DMS153 treated with DMSO at 0.1 percent for 48 hours (cell line): ENCODE measurements around the gene GPX2.
A peak's percentile ranks its signal among the peaks of the same experiment; 100 is the strongest.
"Not testable (repeated sequence)": the region's sequence is repeated elsewhere in the genome, so short reads cannot be mapped to it uniquely, and the experiment has no call there.

Experiments used
- DNase-seq: peaks from one replicate; lab custom pipeline; 2025; ENCODE audit not compliant: unreplicated experiment; lab: John Stamatoyannopoulos, UW

Gene GPX2

GRCh38 chr14:64915029-64915424, 27.5 kb downstream of the GPX2 start:
- no peak for DNase-seq

GRCh38 chr14:64914237-64915028, 28.1 kb downstream of the GPX2 start, which contains the start of gene CHURC1:
CHURC1 (plus strand) TSS chr14:64914455; CDS start chr14:64914496, 41 bp downstream.
- DNase-seq = peak; percentile 95

- not testable (repeated sequence) for DNase-seq
Measured at GRCh38 chr14:64913477-64913876, 29.1 kb downstream of the GPX2 start.

GRCh38 chr14:64912261-64912660, 30.3 kb downstream of the GPX2 start:
- no peak for DNase-seq

- DNase-seq = no peak
Measured at GRCh38 chr14:64910847-64911495, 31.6 kb downstream of the GPX2 start.

GRCh38 chr14:64906022-64906421, 36.5 kb downstream of the GPX2 start:
- no peak for DNase-seq

- no peak for DNase-seq
Measured at GRCh38 chr14:64899958-64900357, 42.6 kb downstream of the GPX2 start.

- DNase-seq = peak; percentile 38
Measured at GRCh38 chr14:64891839-64892375, 50.6 kb downstream of the GPX2 start.

GRCh38 chr14:64891173-64891838, 51.2 kb downstream of the GPX2 start:
- DNase-seq = no peak

- DNase-seq = no peak
Measured at GRCh38 chr14:64889352-64889751, 53.2 kb downstream of the GPX2 start.
